Measurements from ENCODE around the gene ATP5F1B.
"Not testable (repeated sequence)": the region's sequence is repeated elsewhere in the genome, so short reads cannot be mapped to it uniquely, and the experiment has no call there.

The ATP5F1B gene

GRCh38 chr12:56645717-56646446 is at the start of gene ATP5F1B:
Gene ATP5F1B (minus strand): TSS chr12:56645984. CDS start chr12:56645963, 21 bp downstream.
- peak; percentile 61 to 100 for DNase-seq

GRCh38 chr12:56694161-56694560 is 48.4 kb upstream of the ATP5F1B start:
- DNase-seq, result no peak

GRCh38 chr12:56688846-56689109 is 43.0 kb upstream of the ATP5F1B start:
- DNase-seq, result peak in 1 of 2 donors; percentile 45

- peak; percentile 90 to 96 for DNase-seq
Measured at GRCh38 chr12:56688129-56688845, 42.5 kb upstream of the ATP5F1B start, which contains the start of gene PTGES3. Gene PTGES3 (minus strand): TSS chr12:56688284. CDS start chr12:56687999, 285 bp downstream.

- peak; percentile 29 to 33 for DNase-seq
Measured at GRCh38 chr12:56687223-56688128, 41.7 kb upstream of the ATP5F1B start.

DNA sequence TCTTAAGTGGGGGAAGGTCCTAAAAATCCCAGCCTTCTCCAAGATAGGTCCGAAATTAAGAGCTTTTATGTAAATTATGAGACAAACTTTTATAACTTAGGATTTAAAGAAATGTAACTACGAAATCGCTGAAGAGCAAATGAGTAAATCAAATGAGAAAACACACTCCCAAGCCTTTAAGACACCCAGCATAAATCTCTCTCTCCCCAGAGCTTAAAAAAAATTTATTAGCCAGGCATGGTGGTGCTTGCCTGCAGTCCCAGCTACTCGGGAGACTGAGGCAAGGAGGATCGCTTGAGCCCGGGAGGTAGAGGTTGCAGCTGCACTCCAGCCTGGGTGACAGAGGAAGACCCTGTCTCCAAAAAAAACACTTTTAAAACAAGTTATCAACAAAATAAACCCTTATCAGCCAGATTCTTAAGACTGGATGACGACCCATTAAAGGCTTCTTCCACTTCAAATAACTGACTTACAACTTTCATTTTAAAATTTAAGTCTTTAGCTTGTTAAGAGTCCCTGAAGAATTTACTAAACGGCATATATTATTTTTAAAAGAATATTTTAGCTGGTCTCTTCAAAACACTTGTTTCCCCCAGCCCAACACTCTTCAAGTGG is 39.1 kb upstream of the ATP5F1B start:
- no peak for DNase-seq

GRCh38 chr12:56682323-56682722 is 36.5 kb upstream of the ATP5F1B start:
- no peak for DNase-seq

- no peak for DNase-seq
Measured at GRCh38 chr12:56679883-56680575, 34.2 kb upstream of the ATP5F1B start.

GRCh38 chr12:56678852-56679251 is 33.1 kb upstream of the ATP5F1B start:
- DNase-seq, result no peak

DNA sequence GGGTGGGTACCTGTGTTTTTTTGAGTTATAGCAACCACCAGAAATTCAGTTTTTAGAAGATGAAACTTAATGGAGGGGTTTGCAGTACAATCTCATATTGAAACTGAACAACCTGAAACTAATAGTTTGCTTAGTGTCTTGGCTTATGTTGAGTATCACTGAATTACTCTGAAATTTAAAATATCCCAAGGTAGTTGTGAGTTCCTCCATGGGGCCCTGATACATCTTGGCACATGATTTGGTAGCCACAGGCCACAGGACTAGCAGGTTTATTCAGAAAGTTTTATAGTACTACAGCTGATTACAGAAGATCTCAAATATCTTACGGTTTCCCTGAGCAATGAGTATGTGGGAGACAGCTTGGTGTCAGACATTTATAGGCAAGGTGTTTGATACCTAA is 31.9 kb upstream of the ATP5F1B start:
- DNase-seq, result no peak

GRCh38 chr12:56676851-56677580 is 31.2 kb upstream of the ATP5F1B start:
- DNase-seq, result no peak

GRCh38 chr12:56671608-56672007 is 25.8 kb upstream of the ATP5F1B start:
- DNase-seq, result no peak

DNA sequence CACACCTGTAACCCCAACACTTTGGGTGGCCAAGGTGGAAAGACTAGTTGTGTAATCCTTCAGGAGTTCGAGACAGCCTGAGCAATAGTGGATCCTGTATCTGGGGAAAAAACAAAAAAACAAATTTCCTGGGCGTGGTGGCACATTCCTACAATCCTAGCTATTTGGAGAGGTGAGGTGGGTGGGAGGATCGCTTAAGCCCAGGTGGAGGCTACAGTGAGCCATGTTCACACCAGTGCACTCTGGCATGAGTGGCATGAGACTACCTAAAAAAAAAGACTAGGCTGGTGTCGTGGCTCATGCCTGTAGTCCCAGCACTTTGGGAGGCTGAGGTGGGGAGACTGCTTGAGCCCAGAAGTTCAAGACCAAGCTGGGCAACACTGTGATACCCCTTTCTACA is 25.1 kb upstream of the ATP5F1B start:
- DNase-seq, result no peak

- DNase-seq, result no peak
Measured at GRCh38 chr12:56668197-56668457, 22.3 kb upstream of the ATP5F1B start.

- no peak for DNase-seq
Measured at GRCh38 chr12:56661979-56662638, 16.3 kb upstream of the ATP5F1B start.

- no peak for DNase-seq
Measured at GRCh38 chr12:56661560-56661959, 15.8 kb upstream of the ATP5F1B start.

GRCh38 chr12:56658921-56659320 is 13.1 kb upstream of the ATP5F1B start:
- peak in 1 of 2 donors; percentile 8 for DNase-seq

GRCh38 chr12:56657416-56658379 is 11.9 kb upstream of the ATP5F1B start:
- no peak for DNase-seq

GRCh38 chr12:56653781-56654180 is 8.0 kb upstream of the ATP5F1B start:
- not testable (repeated sequence) for DNase-seq

DNA sequence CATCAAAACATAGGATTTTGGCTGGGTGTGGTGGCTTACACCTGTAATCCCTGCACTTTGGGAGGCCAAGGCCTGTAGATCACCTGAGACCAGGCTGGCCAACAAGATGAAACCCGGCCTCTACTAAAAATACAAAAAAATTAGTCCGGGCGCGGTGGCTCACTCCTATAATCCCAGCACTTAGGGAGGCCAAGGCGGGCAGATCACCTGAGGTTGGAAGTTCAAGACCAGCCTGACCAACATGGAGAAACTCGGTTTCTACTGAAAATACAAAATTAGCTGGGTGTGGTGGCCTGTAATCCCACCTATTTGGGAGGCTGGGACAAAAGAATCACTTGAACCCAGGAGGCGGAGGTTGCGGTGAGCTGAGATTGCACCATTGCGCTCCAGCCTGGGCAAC is 2.2 kb upstream of the ATP5F1B start:
- not testable (repeated sequence) for DNase-seq

Data from bone marrow (tissue), 2 donors.